ENCODE data around the gene ACTR3.

DNA sequence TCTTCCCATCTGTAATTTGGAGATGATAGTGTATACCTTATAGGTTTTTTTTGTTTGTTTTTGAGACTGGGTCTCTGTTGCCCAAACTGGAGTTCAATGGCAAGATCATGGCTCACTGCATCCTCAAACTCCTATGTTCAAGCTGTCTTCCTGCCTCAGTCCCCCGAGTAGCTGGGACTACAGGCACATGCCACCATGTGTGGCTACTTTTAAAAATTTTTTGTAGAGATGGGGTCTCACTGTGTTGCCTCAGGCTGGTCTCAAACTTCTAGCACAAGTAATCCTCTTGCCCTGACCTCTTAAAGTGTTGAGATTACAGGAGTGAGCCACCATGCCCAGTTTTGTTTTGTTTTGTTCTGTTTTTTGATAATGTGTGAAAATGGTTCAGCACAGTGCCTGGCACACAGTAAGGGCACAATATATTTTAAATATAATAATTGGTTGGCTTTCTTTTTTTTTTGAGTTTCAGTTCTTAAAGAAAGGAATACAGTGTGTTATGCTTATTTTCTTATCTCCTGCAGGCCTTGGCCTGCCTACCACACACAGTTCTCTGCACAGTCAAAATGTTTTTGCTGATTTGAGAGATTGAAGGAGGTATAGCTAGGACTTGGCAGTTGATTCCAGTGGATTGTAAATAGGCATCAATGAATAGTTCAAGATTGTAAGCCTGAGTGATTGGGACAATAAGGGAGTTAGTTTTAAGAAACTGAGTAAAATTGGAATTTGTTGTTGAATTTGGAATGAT, 6.1 kb downstream of the ACTR3 start:
- no peak for TF ChIP-seq POLR2A (IDR thresholded peaks at IDR 0.05)
- TF ChIP-seq, protein P1, sequence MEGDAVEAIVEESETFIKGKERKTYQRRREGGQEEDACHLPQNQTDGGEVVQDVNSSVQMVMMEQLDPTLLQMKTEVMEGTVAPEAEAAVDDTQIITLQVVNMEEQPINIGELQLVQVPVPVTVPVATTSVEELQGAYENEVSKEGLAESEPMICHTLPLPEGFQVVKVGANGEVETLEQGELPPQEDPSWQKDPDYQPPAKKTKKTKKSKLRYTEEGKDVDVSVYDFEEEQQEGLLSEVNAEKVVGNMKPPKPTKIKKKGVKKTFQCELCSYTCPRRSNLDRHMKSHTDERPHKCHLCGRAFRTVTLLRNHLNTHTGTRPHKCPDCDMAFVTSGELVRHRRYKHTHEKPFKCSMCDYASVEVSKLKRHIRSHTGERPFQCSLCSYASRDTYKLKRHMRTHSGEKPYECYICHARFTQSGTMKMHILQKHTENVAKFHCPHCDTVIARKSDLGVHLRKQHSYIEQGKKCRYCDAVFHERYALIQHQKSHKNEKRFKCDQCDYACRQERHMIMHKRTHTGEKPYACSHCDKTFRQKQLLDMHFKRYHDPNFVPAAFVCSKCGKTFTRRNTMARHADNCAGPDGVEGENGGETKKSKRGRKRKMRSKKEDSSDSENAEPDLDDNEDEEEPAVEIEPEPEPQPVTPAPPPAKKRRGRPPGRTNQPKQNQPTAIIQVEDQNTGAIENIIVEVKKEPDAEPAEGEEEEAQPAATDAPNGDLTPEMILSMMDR (IDR thresholded peaks at IDR 0.05), result no peak

All from testis (tissue), 2 donors.